Fibroblast of the aortic adventitia (primary cell): Measurements from ENCODE around the gene KCNMB4. TPM values are rescaled to one million over a fixed set of nuclear protein-coding genes. Genes with fewer than 3 reads are reported as not detected.

ENCODE experiments used
- DNase-seq: peaks from one replicate; pipeline ENCODE4 v3.0.0-alpha.2; 2010; ENCODE audit warnings: low read depth
- H3K4me3 ChIP-seq: 2 replicates; pipeline ENCODE4 v1.5.1; 2011; ENCODE audit warnings: low read depth, mild to moderate bottlenecking, control low read depth, low read length, moderate library complexity
- CTCF ChIP-seq: IDR thresholded peaks from 2 replicates; pipeline ENCODE4 v1.5.1; 2011; ENCODE audit warnings: mild to moderate bottlenecking, low read length, control low read depth, inconsistent platforms; ENCODE audit not compliant: insufficient read depth
- total RNA-seq: library from RNA; depleted of rRNA; stranded (reverse); fragments of >200 nt; gene quantifications from 2 replicates; pipeline ENCODE4 v1.2.3, GENCODE V29; 2012; ENCODE audit warnings: low replicate concordance

KCNMB4 gene
- total RNA-seq, 1 donor = 2.0 TPM

- DNase-seq = no peak
- H3K4me3 ChIP-seq = no peak overlapping the region
- no peak for TF ChIP-seq CTCF
These were observed 35.9 kb upstream of the KCNMB4 start for GRCh38 chr12:70330158-70330557.

DNA sequence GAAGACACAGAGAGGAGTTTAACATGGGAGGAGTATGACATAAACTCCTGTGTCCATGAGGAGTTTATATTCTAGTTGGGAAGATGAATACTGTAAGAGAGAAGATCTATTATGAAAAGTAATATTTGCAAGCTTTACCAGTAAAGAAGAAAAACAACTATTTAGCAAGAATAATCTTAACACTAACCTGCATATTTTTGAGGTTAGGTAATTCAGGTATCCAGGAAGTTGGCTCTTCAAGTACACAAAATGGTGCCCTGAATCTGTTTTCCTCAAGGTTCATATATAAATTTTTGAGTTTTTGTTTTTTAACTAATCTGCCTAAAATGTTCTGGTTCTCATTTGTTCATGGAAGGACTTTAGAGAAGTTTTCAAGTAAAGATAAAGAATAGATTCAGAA is 33.9 kb upstream of the KCNMB4 start:
- no peak for DNase-seq
- no peak overlapping the region for H3K4me3 ChIP-seq
- TF ChIP-seq CTCF = no peak

- TF ChIP-seq CTCF = no peak
- no peak overlapping the region for H3K4me3 ChIP-seq
- no peak for DNase-seq
These were observed 31.3 kb upstream of the KCNMB4 start for GRCh38 chr12:70334742-70335141.

- TF ChIP-seq CTCF = no peak
- H3K4me3 ChIP-seq = no peak overlapping the region
- no peak for DNase-seq
These were observed 27.6 kb upstream of the KCNMB4 start for GRCh38 chr12:70338531-70338930.

- H3K4me3 ChIP-seq = no peak overlapping the region
- no peak for DNase-seq
- no peak for TF ChIP-seq CTCF
These were observed 15.0 kb upstream of the KCNMB4 start for GRCh38 chr12:70351076-70351475.

GRCh38 chr12:70353780-70354660 is 12.1 kb upstream of the KCNMB4 start:
- H3K4me3 ChIP-seq = no peak overlapping the region
- no peak for TF ChIP-seq CTCF
- no peak for DNase-seq
